Activated T-cell treated with anti-CD3 and anti-CD28 coated beads, Interleukin-2, amount 50 U/mL, for 72 hours (primary cell): ENCODE results near the gene TSPAN18. TPM values are rescaled to one million over a fixed set of nuclear protein-coding genes. Genes with fewer than 3 reads are reported as not detected.

Source experiments
- ATAC-seq, 2 donors: fragments of 150-1000 bp; cut with Tn5 transposase; replicated peaks in 1 of 2; 2 replicates each; pipeline ENCODE4 v1.10.0; 2021; ENCODE audit warnings: moderate library complexity in 2 of 2, mild to moderate bottlenecking in 1 of 2
- DNase-seq, 2 donors: peaks; one replicate each; pipeline ENCODE4 v3.0.0; 2021 to 2022; ENCODE audit warnings: mixed read lengths in 1 of 2
- H3K27ac Mint-ChIP-seq: one replicate; pipeline ENCODE4 v1.8.0; 2022; ENCODE audit warnings: mild to moderate bottlenecking, moderate library complexity, mixed read lengths
- H3K27me3 Mint-ChIP-seq: one replicate; pipeline ENCODE4 v1.8.0; 2022; ENCODE audit warnings: low read depth, mixed read lengths
- H3K36me3 Mint-ChIP-seq, 2 donors: one replicate each; pipeline ENCODE4 v1.8.0; 2022; ENCODE audit warnings: mixed read lengths in 2 of 2, mild to moderate bottlenecking in 1 of 2; ENCODE audit not compliant: insufficient read depth in 2 of 2
- H3K4me1 Mint-ChIP-seq: one replicate; pipeline ENCODE4 v1.8.0; 2022; ENCODE audit warnings: low read depth, mixed read lengths
- H3K4me3 Mint-ChIP-seq, 2 donors: one replicate each; pipeline ENCODE4 v1.8.0; 2022; ENCODE audit warnings: mild to moderate bottlenecking in 2 of 2, mixed read lengths in 2 of 2, moderate library complexity in 2 of 2
- H3K9me3 Mint-ChIP-seq, 2 donors: one replicate each; pipeline ENCODE4 v1.8.0; 2022; ENCODE audit warnings: mixed read lengths in 2 of 2
- total RNA-seq, 2 donors: library from RNA; stranded (reverse); gene quantifications; one replicate each; pipeline ENCODE4 v1.2.3, GENCODE V29; 2022

The TSPAN18 gene
- total RNA-seq, 2 donors from 2014 or later: 1.3 to 1.8 TPM

- H3K4me3 Mint-ChIP-seq: no peak overlapping the region
- no peaks in the 10 kb centered on the region for H3K27me3 Mint-ChIP-seq
- no peaks in the 10 kb centered on the region for H3K36me3 Mint-ChIP-seq
- no peak for DNase-seq
- no peaks in the 10 kb centered on the region for H3K4me1 Mint-ChIP-seq
- H3K27ac Mint-ChIP-seq: no peak overlapping the region
- H3K9me3 Mint-ChIP-seq: peaks cover 0 to 1% of the 10 kb centered on the region in 2 donors
- no peak for ATAC-seq
Observed at GRCh38 chr11:44718057-44718456, 8.7 kb upstream of the TSPAN18 start.

GRCh38 chr11:44718612-44719390 lies 8.0 kb upstream of the TSPAN18 start:
- peaks cover 0 to 1% of the 10 kb centered on the region in 2 donors for H3K9me3 Mint-ChIP-seq
- ATAC-seq (no peak), DNase-seq (no peak)
- no peaks in the 10 kb centered on the region for H3K36me3 Mint-ChIP-seq
- H3K27me3 Mint-ChIP-seq: no peaks in the 10 kb centered on the region
- H3K4me3 Mint-ChIP-seq: no peak overlapping the region
- no peak overlapping the region for H3K27ac Mint-ChIP-seq
- H3K4me1 Mint-ChIP-seq: no peaks in the 10 kb centered on the region

- H3K27ac Mint-ChIP-seq: no peak overlapping the region
- H3K27me3 Mint-ChIP-seq: peaks cover 17% of the 10 kb centered on the region
- no peak for ATAC-seq
- no peak for DNase-seq
- peaks cover 0 to 2% of the 10 kb centered on the region in 2 donors for H3K36me3 Mint-ChIP-seq
- H3K4me1 Mint-ChIP-seq: peaks cover 34% of the 10 kb centered on the region
- H3K9me3 Mint-ChIP-seq: no peaks in the 10 kb centered on the region
- no peak overlapping the region for H3K4me3 Mint-ChIP-seq
Observed at GRCh38 chr11:44725016-44725685, 1.6 kb upstream of the TSPAN18 start.

- ATAC-seq (peak in 1 of 2 donors; percentile 7), DNase-seq (no peak)
- H3K27ac Mint-ChIP-seq: no peak overlapping the region
- H3K36me3 Mint-ChIP-seq: peaks cover 0 to 2% of the 10 kb centered on the region in 2 donors
- H3K4me1 Mint-ChIP-seq: peaks cover 38% of the 10 kb centered on the region
- H3K9me3 Mint-ChIP-seq: no peaks in the 10 kb centered on the region
- H3K4me3 Mint-ChIP-seq: peak overlapping the region; percentile 83 to 85
- peaks cover 17% of the 10 kb centered on the region for H3K27me3 Mint-ChIP-seq
Observed at GRCh38 chr11:44725757-44726282, 942 bp upstream of the TSPAN18 start.

- Mint-ChIP-seq H3K9me3 (no peaks in the 10 kb centered on the region), H3K4me3 (no peak overlapping the region), H3K4me1 (peaks cover 43% of the 10 kb centered on the region), H3K27ac (no peak overlapping the region), H3K36me3 (peaks cover 0 to 2% of the 10 kb centered on the region in 2 donors), H3K27me3 (peaks cover 17% of the 10 kb centered on the region)
- ATAC-seq: peak in 1 of 2 donors; percentile 18
- DNase-seq: no peak
Observed at GRCh38 chr11:44727114-44727372, 281 bp downstream of the TSPAN18 start.

GRCh38 chr11:44727373-44728287 lies 868 bp downstream of the TSPAN18 start:
- Mint-ChIP-seq H3K9me3 (no peaks in the 10 kb centered on the region), H3K4me1 (peaks cover 43% of the 10 kb centered on the region), H3K36me3 (peaks cover 0 to 2% of the 10 kb centered on the region in 2 donors), H3K27ac (no peak overlapping the region), H3K27me3 (peaks cover 17% of the 10 kb centered on the region), H3K4me3 (peak overlapping the region; percentile 84 to 88)
- DNase-seq (peak; percentile 79 to 88), ATAC-seq (peak; percentile 80 to 83)

- Mint-ChIP-seq H3K36me3 (peaks cover 0 to 2% of the 10 kb centered on the region in 2 donors), H3K27ac (no peak overlapping the region), H3K4me3 (peak overlapping the region; percentile 84 to 88), H3K4me1 (peaks cover 43% of the 10 kb centered on the region), H3K27me3 (peaks cover 17% of the 10 kb centered on the region), H3K9me3 (no peaks in the 10 kb centered on the region)
- ATAC-seq: no peak
- DNase-seq: no peak
Observed at GRCh38 chr11:44728491-44728910, 1.7 kb downstream of the TSPAN18 start.

- Mint-ChIP-seq H3K27ac (no peak overlapping the region), H3K36me3 (peaks cover 0 to 2% of the 10 kb centered on the region in 2 donors), H3K4me3 (peak overlapping the region; percentile 84 to 88), H3K4me1 (peaks cover 43% of the 10 kb centered on the region), H3K27me3 (peaks cover 17% of the 10 kb centered on the region), H3K9me3 (no peaks in the 10 kb centered on the region)
- DNase-seq (no peak), ATAC-seq (no peak)
Observed at GRCh38 chr11:44729063-44729462, 2.3 kb downstream of the TSPAN18 start.

GRCh38 chr11:44729713-44730112 lies 3.0 kb downstream of the TSPAN18 start:
- H3K36me3 Mint-ChIP-seq: peaks cover 0 to 2% of the 10 kb centered on the region in 2 donors
- H3K27me3 Mint-ChIP-seq: peaks cover 17% of the 10 kb centered on the region
- DNase-seq (peak in 1 of 2 donors; percentile 8), ATAC-seq (peak in 1 of 2 donors; percentile 15)
- peak overlapping the region; percentile 49 to 51 for H3K4me3 Mint-ChIP-seq
- H3K9me3 Mint-ChIP-seq: no peaks in the 10 kb centered on the region
- peaks cover 43% of the 10 kb centered on the region for H3K4me1 Mint-ChIP-seq
- H3K27ac Mint-ChIP-seq: no peak overlapping the region

GRCh38 chr11:44730775-44731174 lies 4.0 kb downstream of the TSPAN18 start:
- H3K4me1 Mint-ChIP-seq: peaks cover 46% of the 10 kb centered on the region
- DNase-seq (no peak), ATAC-seq (no peak)
- no peak overlapping the region for H3K27ac Mint-ChIP-seq
- peaks cover 0 to 2% of the 10 kb centered on the region in 2 donors for H3K36me3 Mint-ChIP-seq
- H3K27me3 Mint-ChIP-seq: peaks cover 12% of the 10 kb centered on the region
- H3K4me3 Mint-ChIP-seq: peak overlapping the region in 1 of 2 donors; percentile 1
- no peaks in the 10 kb centered on the region for H3K9me3 Mint-ChIP-seq

GRCh38 chr11:44731685-44732430 lies 5.1 kb downstream of the TSPAN18 start:
- Mint-ChIP-seq H3K9me3 (no peaks in the 10 kb centered on the region), H3K27me3 (peaks cover 8% of the 10 kb centered on the region), H3K36me3 (no peaks in the 10 kb centered on the region), H3K27ac (no peak overlapping the region), H3K4me1 (peaks cover 42% of the 10 kb centered on the region), H3K4me3 (no peak overlapping the region)
- ATAC-seq: no peak
- DNase-seq: no peak

- H3K4me1 Mint-ChIP-seq: peaks cover 48% of the 10 kb centered on the region
- peaks cover 8% of the 10 kb centered on the region for H3K27me3 Mint-ChIP-seq
- no peak overlapping the region for H3K27ac Mint-ChIP-seq
- no peaks in the 10 kb centered on the region for H3K9me3 Mint-ChIP-seq
- no peak overlapping the region for H3K4me3 Mint-ChIP-seq
- no peak for DNase-seq
- ATAC-seq: no peak
- H3K36me3 Mint-ChIP-seq: no peaks in the 10 kb centered on the region
Observed at GRCh38 chr11:44732564-44732963, 5.8 kb downstream of the TSPAN18 start.
